ENCODE results near the gene MCM6. TPM values are rescaled to one million over a fixed set of nuclear protein-coding genes. Genes with fewer than 3 reads are reported as not detected.
A peak's percentile ranks its signal among the peaks of the same experiment; 100 is the strongest.

Gene MCM6
- total RNA-seq, result 10 to 100 TPM; 20.8 to 29.2 (median 26.1) TPM
- 22.6 TPM for total RNA-seq (2013)
- 40.5 to 490 (median 65.4) reads per million in 29 experiments for total RNA-seq

DNA sequence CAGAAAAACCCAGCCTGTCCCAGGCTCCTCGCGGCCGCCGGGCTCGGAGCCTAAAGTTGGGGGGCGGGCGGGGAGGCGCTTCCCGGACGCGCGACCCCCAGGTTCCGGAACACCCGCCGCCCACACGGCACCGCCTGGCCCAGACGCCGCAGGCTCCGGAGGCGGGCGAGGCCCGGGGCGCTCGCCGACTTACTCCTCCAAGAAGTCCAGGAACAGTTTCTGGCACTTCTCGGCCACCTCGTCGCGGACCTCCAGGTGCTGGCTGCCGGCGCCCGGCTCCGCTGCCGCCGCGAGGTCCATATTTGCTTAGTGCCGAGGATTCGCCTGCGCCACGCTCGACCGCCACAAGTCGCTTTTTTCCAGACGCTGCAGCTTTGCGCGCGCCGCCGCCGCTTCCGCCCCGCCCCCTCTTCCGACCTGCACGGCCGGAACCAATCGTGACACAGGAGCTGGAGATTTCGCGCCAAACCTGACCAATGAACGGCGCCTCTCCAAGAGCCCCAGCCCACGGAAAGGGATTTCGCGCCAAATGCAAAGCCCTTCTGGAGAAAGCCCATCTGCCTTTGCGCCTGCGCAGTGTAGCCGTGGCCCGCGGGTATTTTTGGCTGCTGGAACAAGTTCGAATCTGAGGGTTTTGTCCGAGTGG is at the start of gene MCM6:
TSS of gene MCM6 (minus strand) at position 378 of the 646 bp plus-strand sequence. CDS start at position 300, 78 bp downstream.
- WGBS (ENCODE audit: insufficient coverage), result under 1% methylated on average over 60 of the region's 71 CpGs
- POLR2A ChIA-PET, result interaction anchor here (0.6 to 2.1 kb wide), 17 partner anchors 9 to 1196 kb away, joined by 3 to 11 read pairs (median 4); partner anchors contain the start of gene UBXN4 (in 1 of the 2)

DNA sequence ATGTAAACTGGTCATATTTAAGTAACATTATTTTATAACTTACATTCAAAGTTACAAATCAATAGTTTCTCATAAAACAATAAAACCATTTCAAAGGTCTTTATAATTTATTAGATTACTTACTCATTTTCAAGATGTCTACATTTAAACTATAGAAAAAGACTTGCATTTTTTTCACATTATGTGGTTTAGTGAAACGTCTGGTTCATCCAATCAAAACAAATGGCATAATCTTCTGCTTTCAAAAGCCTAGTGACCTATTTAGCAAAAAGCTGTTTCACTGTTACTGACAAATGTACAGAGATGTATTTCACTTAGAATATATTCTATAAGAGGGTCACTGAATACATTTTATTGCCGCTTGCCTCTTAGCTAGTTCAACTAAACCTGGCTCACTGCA is 49.3 kb upstream of the MCM6 start:
- Histone ChIP-seq H3K4me3 (ENCODE audit: control insufficient read depth in 1 of 2, extremely low read depth in 1 of 2, low read length in 1 of 2) (no peak overlapping the region), H3K9me3 (no peaks in the 10 kb centered on the region), H3K27ac (ENCODE audit: low read length) (no peak overlapping the region), H3K4me1 (ENCODE audit: control insufficient read depth in 1 of 2, extremely low read depth in 1 of 2, insufficient read depth in 2 of 2, low read length in 2 of 2) (no peaks in the 10 kb centered on the region), H3K27me3 (replicated peaks in 1 of 2; ENCODE audit: control insufficient read depth in 2 of 2, extremely low read depth in 1 of 2, insufficient read depth in 2 of 2, low read length in 1 of 2) (no peaks in the 10 kb centered on the region), H3K36me3 (ENCODE audit: control insufficient read depth in 2 of 2, extremely low read depth in 1 of 2, insufficient read depth in 1 of 2, low read length in 1 of 2) (peaks cover 0 to 27% of the 10 kb centered on the region in 2 donors)
- no CpG with 5 or more reads among the region's 2 CpGs for WGBS (ENCODE audit: insufficient coverage)
- ATAC-seq (replicated peaks in 1 of 4) (no peak), DNase-seq (no peak)
- peaks cover 22% of the 10 kb centered on the region for H3K36me3 Mint-ChIP-seq
- ChIA-PET POLR2A (no interaction called here), CTCF (interaction anchor here (0.6 to 1.1 kb wide), 4 partner anchors 12 to 459 kb away, joined by 3 to 4 read pairs (median 4); no protein-coding TSS in a partner anchor)
- no peak overlapping the region for H3K4me3 Mint-ChIP-seq
- peaks cover 2 to 8% (median 6%) of the 10 kb centered on the region in 3 donors for H3K4me1 Mint-ChIP-seq
- no peaks in the 10 kb centered on the region for H3K27me3 Mint-ChIP-seq
- no peak overlapping the region for H3K27ac Mint-ChIP-seq
- H3K9me3 Mint-ChIP-seq, result no peaks in the 10 kb centered on the region

More for the DNA sequence above, at the start of gene MCM6:
- Histone ChIP-seq H3K27ac (ENCODE audit: low read length) (peak within 1 kb of the TSS; percentile 91), H3K4me1 (ENCODE audit: control insufficient read depth in 1 of 2, extremely low read depth in 1 of 2, insufficient read depth in 2 of 2, low read length in 2 of 2) (peaks cover 5 to 22% of the 10 kb centered on the region in 2 experiments), H3K4me3 (ENCODE audit: control insufficient read depth in 1 of 2, extremely low read depth in 1 of 2, low read length in 1 of 2) (peak within 1 kb of the TSS; percentile 61 to 93), H3K36me3 (ENCODE audit: control insufficient read depth in 2 of 2, extremely low read depth in 1 of 2, insufficient read depth in 1 of 2, low read length in 1 of 2) (peaks cover 10% of the 10 kb centered on the region in 2 donors), H3K27me3 (replicated peaks in 1 of 2; ENCODE audit: control insufficient read depth in 2 of 2, extremely low read depth in 1 of 2, insufficient read depth in 2 of 2, low read length in 1 of 2) (no peaks in the 10 kb centered on the region), H3K9me3 (no peaks in the 10 kb centered on the region)
- DNase-seq (peak; percentile 93 to 99 (median 96)), ATAC-seq (replicated peaks in 1 of 4) (peak; percentile 90 to 97 (median 94))
- peaks cover 16% of the 10 kb centered on the region for H3K36me3 Mint-ChIP-seq
- CTCF ChIA-PET, result interaction anchor here (0.5 to 1.7 kb wide), 8 partner anchors 10 to 547 kb away, joined by 3 to 6 read pairs (median 4); no protein-coding TSS in a partner anchor
- no peaks in the 10 kb centered on the region for H3K9me3 Mint-ChIP-seq
- peak within 1 kb of the TSS; percentile 80 to 91 (median 90) for H3K4me3 Mint-ChIP-seq
- peak within 1 kb of the TSS; percentile 92 to 95 for H3K27ac Mint-ChIP-seq
- H3K4me1 Mint-ChIP-seq, result peaks cover 36 to 50% (median 48%) of the 10 kb centered on the region in 3 donors
- no peaks in the 10 kb centered on the region for H3K27me3 Mint-ChIP-seq

DNA sequence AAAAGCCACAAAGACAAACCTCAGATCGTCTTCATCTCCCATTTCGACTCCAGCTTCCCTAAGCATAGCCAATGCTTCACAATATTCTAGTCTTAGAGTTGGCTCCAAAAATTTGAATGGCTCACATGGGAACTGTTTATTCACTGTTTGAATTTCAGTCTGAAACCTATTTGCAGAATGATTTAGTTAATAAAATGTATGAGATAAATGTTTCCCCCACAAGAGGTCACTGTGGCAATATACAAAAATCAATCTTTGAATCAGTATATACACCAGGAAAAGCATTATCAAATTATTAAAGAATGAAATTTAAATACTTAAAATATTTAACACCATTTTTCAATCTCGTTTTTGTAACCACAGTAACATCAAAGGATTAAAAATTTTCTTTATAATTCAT is 40.0 kb upstream of the MCM6 start:
- peaks cover 0 to 35% of the 10 kb centered on the region in 2 donors for H3K36me3 ChIP-seq (ENCODE audit: control insufficient read depth in 2 of 2, extremely low read depth in 1 of 2, insufficient read depth in 1 of 2, low read length in 1 of 2)
- no peak overlapping the region for H3K4me3 ChIP-seq (ENCODE audit: control insufficient read depth in 1 of 2, extremely low read depth in 1 of 2, low read length in 1 of 2)
- Mint-ChIP-seq H3K36me3 (peaks cover 13% of the 10 kb centered on the region), H3K4me3 (no peak overlapping the region), H3K4me1 (peaks cover 0 to 10% (median 10%) of the 10 kb centered on the region in 3 donors), H3K27ac (no peak overlapping the region), H3K9me3 (no peaks in the 10 kb centered on the region), H3K27me3 (no peaks in the 10 kb centered on the region)
- peak overlapping the region; percentile 32 for H3K27ac ChIP-seq (ENCODE audit: low read length)
- ChIA-PET POLR2A (interaction anchor here in 1 of 2 donors (0.9 kb wide), 1 partner anchor 403 kb away, joined by 4 read pairs; no protein-coding TSS in a partner anchor), CTCF (interaction anchor here (3.2 to 6.8 kb wide), 2 partner anchors 466 kb away, joined by 104 to 287 read pairs; no protein-coding TSS in a partner anchor)
- no peaks in the 10 kb centered on the region for H3K27me3 ChIP-seq (replicated peaks in 1 of 2; ENCODE audit: control insufficient read depth in 2 of 2, extremely low read depth in 1 of 2, insufficient read depth in 2 of 2, low read length in 1 of 2)
- H3K4me1 ChIP-seq (ENCODE audit: control insufficient read depth in 1 of 2, extremely low read depth in 1 of 2, insufficient read depth in 2 of 2, low read length in 2 of 2), result no peaks in the 10 kb centered on the region
- 75% methylated on average over 2 of the region's 3 CpGs for WGBS (ENCODE audit: insufficient coverage)
- ATAC-seq (replicated peaks in 1 of 4) (peak in 3 of 4 experiments; percentile 48 to 70 (median 53)), DNase-seq (peak in 6 of 35 experiments; percentile 7 to 77 (median 18))
- no peaks in the 10 kb centered on the region for H3K9me3 ChIP-seq

DNA sequence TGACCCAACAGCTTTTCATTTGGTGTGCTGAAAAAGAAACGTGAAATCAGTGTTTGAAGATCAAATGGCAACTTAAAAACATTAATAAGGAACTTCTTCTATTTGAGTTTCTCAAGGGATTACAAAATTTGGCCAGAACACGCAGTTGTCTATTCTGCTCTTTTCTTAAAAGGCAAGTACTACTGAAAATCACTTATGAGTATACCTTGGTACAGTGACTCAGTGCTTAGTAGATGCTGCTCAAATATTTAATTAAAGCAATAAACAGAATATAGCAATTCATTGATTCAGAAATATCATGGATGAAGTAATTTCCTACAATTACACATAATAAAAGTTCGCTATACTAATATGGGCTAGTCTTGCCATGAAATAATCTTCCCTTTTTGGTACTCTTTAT is 38.2 kb upstream of the MCM6 start:
- POLR2A ChIA-PET, result interaction anchor here (0.5 to 1.5 kb wide), 7 partner anchors 145 to 468 kb away, joined by 3 to 6 read pairs (median 3); no protein-coding TSS in a partner anchor
- H3K36me3 ChIP-seq (ENCODE audit: control insufficient read depth in 2 of 2, extremely low read depth in 1 of 2, insufficient read depth in 1 of 2, low read length in 1 of 2), result peaks cover 0 to 35% of the 10 kb centered on the region in 2 donors
- Mint-ChIP-seq H3K4me3 (no peak overlapping the region), H3K27me3 (no peaks in the 10 kb centered on the region), H3K27ac (no peak overlapping the region), H3K36me3 (peaks cover 22% of the 10 kb centered on the region), H3K9me3 (no peaks in the 10 kb centered on the region), H3K4me1 (peaks cover 0 to 10% (median 10%) of the 10 kb centered on the region in 3 donors)
- ATAC-seq (replicated peaks in 1 of 4) (no peak), DNase-seq (no peak)
- no peaks in the 10 kb centered on the region for H3K9me3 ChIP-seq
- no peaks in the 10 kb centered on the region for H3K27me3 ChIP-seq (replicated peaks in 1 of 2; ENCODE audit: control insufficient read depth in 2 of 2, extremely low read depth in 1 of 2, insufficient read depth in 2 of 2, low read length in 1 of 2)
- CTCF ChIA-PET, result interaction anchor here (0.6 to 6.8 kb wide), 32 partner anchors 8 to 1924 kb away, joined by 3 to 287 read pairs (median 4); partner anchors contain the start of gene MCM6 (in 1 of the 2)
- WGBS (ENCODE audit: insufficient coverage), result no CpG with 5 or more reads among the region's 3 CpGs
- no peak overlapping the region for H3K4me3 ChIP-seq (ENCODE audit: control insufficient read depth in 1 of 2, extremely low read depth in 1 of 2, low read length in 1 of 2)
- no peaks in the 10 kb centered on the region for H3K4me1 ChIP-seq (ENCODE audit: control insufficient read depth in 1 of 2, extremely low read depth in 1 of 2, insufficient read depth in 2 of 2, low read length in 2 of 2)
- H3K27ac ChIP-seq (ENCODE audit: low read length), result no peak overlapping the region

DNA sequence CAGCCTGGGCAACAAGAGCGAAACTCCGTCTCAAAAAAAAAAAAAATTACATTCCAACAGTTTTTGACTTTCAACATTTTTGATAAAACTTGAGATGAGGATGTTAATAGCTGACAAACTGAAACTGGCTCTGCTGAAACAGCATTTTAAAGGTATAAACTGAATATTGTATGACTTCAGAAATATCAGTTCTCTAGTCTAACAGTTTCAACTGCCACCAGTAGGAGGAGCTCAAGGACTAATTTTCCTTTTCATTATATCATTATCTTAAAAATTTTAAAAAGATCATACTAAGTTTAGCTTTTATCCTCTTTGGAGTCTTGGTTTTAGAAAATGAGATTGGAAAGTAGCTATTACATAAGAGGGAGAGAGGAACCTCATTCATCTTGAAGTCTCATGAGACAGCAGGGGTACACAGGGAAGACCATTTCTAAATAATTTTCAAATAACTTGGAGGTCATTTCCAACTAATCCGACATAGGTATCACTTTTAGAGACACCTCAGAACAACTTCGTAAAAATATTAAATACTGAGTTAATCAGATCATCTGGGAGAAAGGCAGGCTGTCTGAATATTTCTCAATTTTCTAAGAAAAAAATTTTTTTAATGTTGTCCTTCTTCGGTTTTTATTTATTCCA is 37.6 kb upstream of the MCM6 start:
- H3K4me3 Mint-ChIP-seq, result no peak overlapping the region
- Histone ChIP-seq H3K27me3 (replicated peaks in 1 of 2; ENCODE audit: control insufficient read depth in 2 of 2, extremely low read depth in 1 of 2, insufficient read depth in 2 of 2, low read length in 1 of 2) (no peaks in the 10 kb centered on the region), H3K4me1 (ENCODE audit: control insufficient read depth in 1 of 2, extremely low read depth in 1 of 2, insufficient read depth in 2 of 2, low read length in 2 of 2) (no peaks in the 10 kb centered on the region), H3K4me3 (ENCODE audit: control insufficient read depth in 1 of 2, extremely low read depth in 1 of 2, low read length in 1 of 2) (no peak overlapping the region), H3K27ac (ENCODE audit: low read length) (no peak overlapping the region), H3K36me3 (ENCODE audit: control insufficient read depth in 2 of 2, extremely low read depth in 1 of 2, insufficient read depth in 1 of 2, low read length in 1 of 2) (peaks cover 0 to 40% of the 10 kb centered on the region in 2 donors), H3K9me3 (no peaks in the 10 kb centered on the region)
- DNase-seq (peak in 19 of 35 experiments; percentile 14 to 83 (median 43)), ATAC-seq (replicated peaks in 1 of 4) (peak in 3 of 4 experiments; percentile 47 to 56 (median 49))
- no CpG with 5 or more reads among the region's 5 CpGs for WGBS (ENCODE audit: insufficient coverage)
- no peaks in the 10 kb centered on the region for H3K9me3 Mint-ChIP-seq
- CTCF ChIA-PET, result interaction anchor here (0.6 to 6.8 kb wide), 54 partner anchors 9 to 1947 kb away, joined by 3 to 287 read pairs (median 4); partner anchors contain the start of gene DARS1 (in 1 of the 2)
- POLR2A ChIA-PET, result interaction anchor here (0.5 to 1.5 kb wide), 10 partner anchors 15 to 516 kb away, joined by 3 to 6 read pairs (median 4); no protein-coding TSS in a partner anchor
- peaks cover 0 to 10% (median 10%) of the 10 kb centered on the region in 3 donors for H3K4me1 Mint-ChIP-seq
- H3K27me3 Mint-ChIP-seq, result no peaks in the 10 kb centered on the region
- peak overlapping the region in 1 of 2 donors; percentile 52 for H3K27ac Mint-ChIP-seq
- peaks cover 24% of the 10 kb centered on the region for H3K36me3 Mint-ChIP-seq

DNA sequence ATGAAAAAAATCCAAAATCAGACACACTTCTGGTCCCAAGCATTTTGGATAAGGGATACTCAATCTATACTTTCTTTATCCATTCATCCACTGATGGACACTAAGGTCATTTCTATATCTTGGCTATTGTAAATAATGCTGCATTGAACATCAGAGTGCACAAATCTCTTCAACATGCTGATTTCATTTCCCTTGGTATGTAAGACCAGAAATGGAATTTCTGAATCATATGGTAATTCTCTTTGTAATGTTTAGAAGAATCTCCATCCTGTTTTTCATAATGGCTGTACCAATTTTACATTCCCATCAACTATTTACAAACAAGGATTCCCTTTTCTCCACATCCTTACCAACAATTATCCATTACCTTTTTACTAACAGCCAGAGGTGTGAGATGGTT is 33.7 kb upstream of the MCM6 start:
- no peaks in the 10 kb centered on the region for H3K9me3 ChIP-seq
- peaks cover 0 to 38% of the 10 kb centered on the region in 2 donors for H3K36me3 ChIP-seq (ENCODE audit: control insufficient read depth in 2 of 2, extremely low read depth in 1 of 2, insufficient read depth in 1 of 2, low read length in 1 of 2)
- no peak overlapping the region for H3K27ac ChIP-seq (ENCODE audit: low read length)
- H3K4me1 Mint-ChIP-seq, result peaks cover 0 to 2% (median 0%) of the 10 kb centered on the region in 3 donors
- DNase-seq (no peak), ATAC-seq (replicated peaks in 1 of 4) (no peak)
- H3K4me1 ChIP-seq (ENCODE audit: control insufficient read depth in 1 of 2, extremely low read depth in 1 of 2, insufficient read depth in 2 of 2, low read length in 2 of 2), result no peaks in the 10 kb centered on the region
- no peak overlapping the region for H3K4me3 ChIP-seq (ENCODE audit: control insufficient read depth in 1 of 2, extremely low read depth in 1 of 2, low read length in 1 of 2)
- ChIA-PET POLR2A (no interaction called here), CTCF (interaction anchor here (0.6 to 1.0 kb wide), 2 partner anchors 79 to 109 kb away, joined by 3 read pairs; no protein-coding TSS in a partner anchor)
- no peaks in the 10 kb centered on the region for H3K27me3 Mint-ChIP-seq
- H3K4me3 Mint-ChIP-seq, result no peak overlapping the region
- H3K36me3 Mint-ChIP-seq, result peaks cover 46% of the 10 kb centered on the region
- no peaks in the 10 kb centered on the region for H3K27me3 ChIP-seq (replicated peaks in 1 of 2; ENCODE audit: control insufficient read depth in 2 of 2, extremely low read depth in 1 of 2, insufficient read depth in 2 of 2, low read length in 1 of 2)
- H3K9me3 Mint-ChIP-seq, result no peaks in the 10 kb centered on the region
- no peak overlapping the region for H3K27ac Mint-ChIP-seq
